GM19467 (cell line): Measurements from ENCODE around the gene MYO16.
"Not testable (repeated sequence)": the region's sequence is repeated elsewhere in the genome, so short reads cannot be mapped to it uniquely, and the experiment has no call there.

Source experiments
- ATAC-seq: cut with Tn5 transposase; IDR thresholded peaks from one replicate; pipeline ENCODE4 v1.9.1; 2021; ENCODE audit warnings: mild to moderate bottlenecking, moderate library complexity; ENCODE audit not compliant: unreplicated experiment

Gene MYO16

GRCh38 chr13:109215377-109215776 lies 586.0 kb downstream of the MYO16 start:
- no peak for ATAC-seq

- ATAC-seq: not testable (repeated sequence)
These were observed 588.1 kb downstream of the MYO16 start for GRCh38 chr13:109217510-109217909.

GRCh38 chr13:109220631-109221030 lies 591.2 kb downstream of the MYO16 start:
- ATAC-seq: no peak

GRCh38 chr13:109224033-109224432 lies 594.6 kb downstream of the MYO16 start:
- no peak for ATAC-seq

GRCh38 chr13:109226631-109227030 lies 597.2 kb downstream of the MYO16 start:
- no peak for ATAC-seq

- ATAC-seq: no peak
These were observed 598.0 kb downstream of the MYO16 start for GRCh38 chr13:109227344-109227940.

- ATAC-seq: no peak
These were observed 598.8 kb downstream of the MYO16 start for GRCh38 chr13:109228211-109228610.

- no peak for ATAC-seq
These were observed 602.5 kb downstream of the MYO16 start for GRCh38 chr13:109231888-109232287.

- no peak for ATAC-seq
These were observed 603.9 kb downstream of the MYO16 start for GRCh38 chr13:109233293-109233692.

GRCh38 chr13:109235901-109236300 lies 606.5 kb downstream of the MYO16 start:
- ATAC-seq: no peak

GRCh38 chr13:109241160-109241559 lies 611.7 kb downstream of the MYO16 start:
- no peak for ATAC-seq

GRCh38 chr13:109243311-109243951 lies 614.0 kb downstream of the MYO16 start:
- ATAC-seq: no peak

GRCh38 chr13:109244566-109244965 lies 615.2 kb downstream of the MYO16 start:
- no peak for ATAC-seq

GRCh38 chr13:109246001-109246400 lies 616.6 kb downstream of the MYO16 start:
- ATAC-seq: no peak

GRCh38 chr13:109249780-109250528 lies 620.5 kb downstream of the MYO16 start:
- no peak for ATAC-seq

- ATAC-seq: no peak
These were observed 622.5 kb downstream of the MYO16 start for GRCh38 chr13:109251956-109252355.

- ATAC-seq: no peak
These were observed 623.9 kb downstream of the MYO16 start for GRCh38 chr13:109253316-109253715.

- ATAC-seq: no peak
These were observed 624.9 kb downstream of the MYO16 start for GRCh38 chr13:109254274-109254673.

- ATAC-seq: no peak
These were observed 625.9 kb downstream of the MYO16 start for GRCh38 chr13:109255141-109255856.

- ATAC-seq: no peak
These were observed 627.7 kb downstream of the MYO16 start for GRCh38 chr13:109256866-109257760.
